HEK293 (cell line): ENCODE measurements around the gene NCEH1.

Experiments
- CTCF ChIA-PET: fragments of 350-600 bp; formaldehyde crosslinking; extraction: SDS; loops from one replicate; lab custom pipeline; 2021; ENCODE audit warnings: antibody characterized with exemption; lab: Yijun Ruan, JAX
- POLR2A ChIA-PET: fragments of 300-600 bp; formaldehyde crosslinking; extraction: SDS; loops from one replicate; lab custom pipeline; 2020; ENCODE audit warnings: antibody characterized with exemption, inconsistent platforms; lab: Yijun Ruan, JAX
- H3K27ac ChIP-seq: fragments of 200-500 bp; sonication (Bioruptor generic); 2 replicates; pipeline ENCODE4 v1.5.1; 2014; ENCODE audit warnings: low read depth, low read length, control low read depth, inconsistent platforms; ENCODE audit errors: extremely low read depth
- H3K36me3 ChIP-seq, 2 experiments: fragments of 200-500 bp in 1 of 2; sonication (Bioruptor generic) in 1 of 2; 1 replicate in 1 of 2; 2 replicates in 1 of 2; pipeline ENCODE4 v1.5.1; 2014 to 2017; ENCODE audit warnings: inconsistent platforms in 2 of 2, low read length in 2 of 2; ENCODE audit not compliant: control insufficient read depth in 2 of 2, insufficient read depth in 1 of 2
- H3K4me1 ChIP-seq: fragments of 200-500 bp; sonication (Bioruptor generic); 2 replicates; pipeline ENCODE4 v1.5.1; 2014; ENCODE audit warnings: mild to moderate bottlenecking, low read length, inconsistent platforms; ENCODE audit not compliant: control insufficient read depth, insufficient read depth
- H3K4me3 ChIP-seq: 2 replicates; pipeline ENCODE4 v1.5.1; 2011; ENCODE audit warnings: low read depth, mild to moderate bottlenecking, control low read depth, low read length, moderate library complexity
- H3K9me3 ChIP-seq: fragments of 200-500 bp; sonication (Bioruptor generic); 2 replicates; pipeline ENCODE4 v1.5.1; 2014; ENCODE audit warnings: low read depth, low read length, inconsistent platforms; ENCODE audit not compliant: control insufficient read depth, insufficient read depth
- EGR2 ChIP-seq: fragments of 450-650 bp; formaldehyde crosslinking; IDR thresholded peaks from 2 replicates; pipeline ENCODE4 v1.5.1; 2016; ENCODE audit warnings: low read depth, missing biosample characterization, missing genetic modification characterization
- HOXC10 ChIP-seq: sonication (generic); formaldehyde crosslinking; IDR thresholded peaks from 2 replicates; pipeline ENCODE4 v1.8.1; 2023; ENCODE audit warnings: mild to moderate bottlenecking, missing genetic modification reagents
- KLF10 ChIP-seq: fragments of 450-650 bp; IDR thresholded peaks from 2 replicates; pipeline ENCODE4 v1.5.1; 2018; ENCODE audit warnings: missing biosample characterization, mild to moderate bottlenecking, missing genetic modification characterization
- PRDM2 ChIP-seq: fragments of 450-650 bp; formaldehyde crosslinking; IDR thresholded peaks from 2 replicates; pipeline ENCODE4 v1.5.1; 2016; ENCODE audit warnings: missing biosample characterization, missing genetic modification characterization, borderline replicate concordance
- RBAK ChIP-seq: fragments of 450-650 bp; formaldehyde crosslinking; IDR thresholded peaks from 2 replicates; pipeline ENCODE4 v1.5.1; 2016; ENCODE audit warnings: missing biosample characterization, missing genetic modification characterization
- SP7 ChIP-seq: fragments of 450-650 bp; formaldehyde crosslinking; IDR thresholded peaks from 2 replicates; pipeline ENCODE4 v1.5.1; 2016; ENCODE audit warnings: missing biosample characterization, missing genetic modification characterization
- ZBTB21 ChIP-seq: fragments of 450-650 bp; formaldehyde crosslinking; IDR thresholded peaks from 2 replicates; pipeline ENCODE4 v1.5.1; 2017; ENCODE audit warnings: missing biosample characterization, missing genetic modification characterization
- ZNF175 ChIP-seq: fragments of 450-650 bp; formaldehyde crosslinking; IDR thresholded peaks from 2 replicates; pipeline ENCODE4 v1.5.1; 2016; ENCODE audit warnings: missing biosample characterization, missing genetic modification characterization
- ZNF266 ChIP-seq: fragments of 450-650 bp; formaldehyde crosslinking; IDR thresholded peaks from 2 replicates; pipeline ENCODE4 v1.5.1; 2016; ENCODE audit warnings: missing biosample characterization, missing genetic modification characterization, low read depth
- ZNF366 ChIP-seq: fragments of 450-650 bp; formaldehyde crosslinking; conservative IDR thresholded peaks from 2 replicates; pipeline ENCODE4 v1.5.1; 2016; ENCODE audit warnings: missing biosample characterization, missing genetic modification characterization
- ZNF48 ChIP-seq: fragments of 450-650 bp; formaldehyde crosslinking; IDR thresholded peaks from 2 replicates; pipeline ENCODE4 v1.5.1; 2016; ENCODE audit warnings: missing biosample characterization, missing genetic modification characterization
- ZNF501 ChIP-seq: fragments of 450-650 bp; formaldehyde crosslinking; IDR thresholded peaks from 2 replicates; pipeline ENCODE4 v1.5.1; 2016; ENCODE audit warnings: missing biosample characterization, missing genetic modification characterization
- ZNF558 ChIP-seq: fragments of 450-650 bp; formaldehyde crosslinking; IDR thresholded peaks from 2 replicates; pipeline ENCODE4 v1.5.1; 2016; ENCODE audit warnings: missing biosample characterization, missing genetic modification characterization
- ZNF610 ChIP-seq: fragments of 450-650 bp; formaldehyde crosslinking; IDR thresholded peaks from 2 replicates; pipeline ENCODE4 v1.5.1; 2016; ENCODE audit warnings: missing biosample characterization, missing genetic modification characterization, borderline replicate concordance
- ZNF626 ChIP-seq: fragments of 450-650 bp; sonication (Bioruptor Pico); formaldehyde crosslinking; IDR thresholded peaks from 2 replicates; pipeline ENCODE4 v1.5.1; 2018; ENCODE audit warnings: missing biosample characterization, missing genetic modification characterization, inconsistent platforms
- ZNF670 ChIP-seq: fragments of 450-650 bp; formaldehyde crosslinking; IDR thresholded peaks from 2 replicates; pipeline ENCODE4 v1.5.1; 2016; ENCODE audit warnings: missing biosample characterization, missing genetic modification characterization, low read depth
- ZNF837 ChIP-seq: fragments of 450-650 bp; formaldehyde crosslinking; IDR thresholded peaks from 2 replicates; pipeline ENCODE4 v1.5.1; 2016; ENCODE audit warnings: missing biosample characterization, missing genetic modification characterization
- TF ChIP-seq, protein P1 (sequence below): fragments of 450-650 bp; formaldehyde crosslinking; conservative IDR thresholded peaks from 2 replicates; pipeline ENCODE4 v1.5.1; 2016; ENCODE audit warnings: low read depth, missing biosample characterization, missing genetic modification characterization

NCEH1 gene

GRCh38 chr3:172615296-172615695 lies 95.6 kb downstream of the NCEH1 start:
- Histone ChIP-seq H3K27ac (no peak overlapping the region), H3K9me3 (no peaks in the 10 kb centered on the region), H3K4me3 (no peak overlapping the region), H3K4me1 (no peaks in the 10 kb centered on the region), H3K36me3 (no peaks in the 10 kb centered on the region)
- CTCF ChIA-PET, result no interaction called here
- no peak for TF ChIP-seq ZNF558 (tag by site-specific recombination)
- TF ChIP-seq KLF10 (tag by site-specific recombination), result no peak
- no peak for TF ChIP-seq ZNF366 (tag by site-specific recombination)
- TF ChIP-seq ZNF48, result no peak
- TF ChIP-seq ZNF175 (tag by site-specific recombination), result no peak
- TF ChIP-seq SP7 (tag by site-specific recombination), result no peak
- TF ChIP-seq, protein P1, sequence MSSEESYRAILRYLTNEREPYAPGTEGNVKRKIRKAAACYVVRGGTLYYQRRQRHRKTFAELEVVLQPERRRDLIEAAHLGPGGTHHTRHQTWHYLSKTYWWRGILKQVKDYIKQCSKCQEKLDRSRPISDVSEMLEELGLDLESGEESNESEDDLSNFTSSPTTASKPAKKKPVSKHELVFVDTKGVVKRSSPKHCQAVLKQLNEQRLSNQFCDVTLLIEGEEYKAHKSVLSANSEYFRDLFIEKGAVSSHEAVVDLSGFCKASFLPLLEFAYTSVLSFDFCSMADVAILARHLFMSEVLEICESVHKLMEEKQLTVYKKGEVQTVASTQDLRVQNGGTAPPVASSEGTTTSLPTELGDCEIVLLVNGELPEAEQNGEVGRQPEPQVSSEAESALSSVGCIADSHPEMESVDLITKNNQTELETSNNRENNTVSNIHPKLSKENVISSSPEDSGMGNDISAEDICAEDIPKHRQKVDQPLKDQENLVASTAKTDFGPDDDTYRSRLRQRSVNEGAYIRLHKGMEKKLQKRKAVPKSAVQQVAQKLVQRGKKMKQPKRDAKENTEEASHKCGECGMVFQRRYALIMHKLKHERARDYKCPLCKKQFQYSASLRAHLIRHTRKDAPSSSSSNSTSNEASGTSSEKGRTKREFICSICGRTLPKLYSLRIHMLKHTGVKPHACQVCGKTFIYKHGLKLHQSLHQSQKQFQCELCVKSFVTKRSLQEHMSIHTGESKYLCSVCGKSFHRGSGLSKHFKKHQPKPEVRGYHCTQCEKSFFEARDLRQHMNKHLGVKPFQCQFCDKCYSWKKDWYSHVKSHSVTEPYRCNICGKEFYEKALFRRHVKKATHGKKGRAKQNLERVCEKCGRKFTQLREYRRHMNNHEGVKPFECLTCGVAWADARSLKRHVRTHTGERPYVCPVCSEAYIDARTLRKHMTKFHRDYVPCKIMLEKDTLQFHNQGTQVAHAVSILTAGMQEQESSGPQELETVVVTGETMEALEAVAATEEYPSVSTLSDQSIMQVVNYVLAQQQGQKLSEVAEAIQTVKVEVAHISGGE, result no peak
- no peak for TF ChIP-seq HOXC10 (CRISPR knock-in tag)
- no peak for TF ChIP-seq ZNF670 (tag by site-specific recombination)
- TF ChIP-seq ZNF837 (tag by site-specific recombination), result no peak
- no peak for TF ChIP-seq ZNF626 (tag by site-specific recombination)
- TF ChIP-seq ZNF610, result no peak
- no peak for TF ChIP-seq PRDM2 (tag by site-specific recombination)
- no peak for TF ChIP-seq ZNF501 (tag by site-specific recombination)
- TF ChIP-seq RBAK (tag by site-specific recombination), result no peak
- TF ChIP-seq ZBTB21 (tag by site-specific recombination), result no peak
- TF ChIP-seq EGR2 (tag by site-specific recombination), result no peak
- TF ChIP-seq ZNF266 (tag by site-specific recombination), result no peak
- POLR2A ChIA-PET, result no interaction called here
